Measurements from ENCODE around the gene GPBAR1. TPM values are rescaled to one million over a fixed set of nuclear protein-coding genes. Genes with fewer than 3 reads are reported as not detected.

The GPBAR1 gene
- total RNA-seq, 4 donors from 2014 or later, result 0.26 to 1.3 (median 0.31) TPM; not detected in 1

GRCh38 chr2:218224186-218224585, 36.6 kb upstream of the GPBAR1 start:
- TF ChIP-seq POLR2A (IDR thresholded peaks at IDR 0.05), result no peak
- TF ChIP-seq CTCF (IDR thresholded peaks at IDR 0.05), result no peak
- H3K4me1 ChIP-seq, result peaks cover 40 to 96% (median 73%) of the 10 kb centered on the region in 3 donors
- peaks cover 0 to 76% (median 34%) of the 10 kb centered on the region in 3 donors for H3K36me3 ChIP-seq

GRCh38 chr2:218226903-218227302, 33.9 kb upstream of the GPBAR1 start:
- Histone ChIP-seq H3K9me3 (no peaks in the 10 kb centered on the region), H3K27me3 (no peaks in the 10 kb centered on the region), H3K4me3 (no peak overlapping the region), H3K4me1 (peaks cover 26 to 94% (median 61%) of the 10 kb centered on the region in 3 donors), H3K27ac (no peak overlapping the region), H3K36me3 (peaks cover 4 to 90% (median 48%) of the 10 kb centered on the region in 3 donors)
- intact Hi-C loops (cut with DNase I), result no loop called here
- TF ChIP-seq POLR2A (IDR thresholded peaks at IDR 0.05), result no peak
- TF ChIP-seq CTCF (IDR thresholded peaks at IDR 0.05), result no peak
- DNase-seq, result no peak
- 72 to 78% methylated on average over 3 of the region's 3 CpGs for WGBS, 2 donors

More at GRCh38 chr2:218224186-218224585, 36.6 kb upstream of the GPBAR1 start:
- Histone ChIP-seq H3K9me3 (no peaks in the 10 kb centered on the region), H3K27me3 (no peaks in the 10 kb centered on the region), H3K4me3 (no peak overlapping the region), H3K27ac (no peak overlapping the region)
- no peak for DNase-seq
- intact Hi-C loops (cut with DNase I), result no loop called here
- 41 to 42% methylated on average over 1 of the region's 1 CpG for WGBS, 2 donors

DNA sequence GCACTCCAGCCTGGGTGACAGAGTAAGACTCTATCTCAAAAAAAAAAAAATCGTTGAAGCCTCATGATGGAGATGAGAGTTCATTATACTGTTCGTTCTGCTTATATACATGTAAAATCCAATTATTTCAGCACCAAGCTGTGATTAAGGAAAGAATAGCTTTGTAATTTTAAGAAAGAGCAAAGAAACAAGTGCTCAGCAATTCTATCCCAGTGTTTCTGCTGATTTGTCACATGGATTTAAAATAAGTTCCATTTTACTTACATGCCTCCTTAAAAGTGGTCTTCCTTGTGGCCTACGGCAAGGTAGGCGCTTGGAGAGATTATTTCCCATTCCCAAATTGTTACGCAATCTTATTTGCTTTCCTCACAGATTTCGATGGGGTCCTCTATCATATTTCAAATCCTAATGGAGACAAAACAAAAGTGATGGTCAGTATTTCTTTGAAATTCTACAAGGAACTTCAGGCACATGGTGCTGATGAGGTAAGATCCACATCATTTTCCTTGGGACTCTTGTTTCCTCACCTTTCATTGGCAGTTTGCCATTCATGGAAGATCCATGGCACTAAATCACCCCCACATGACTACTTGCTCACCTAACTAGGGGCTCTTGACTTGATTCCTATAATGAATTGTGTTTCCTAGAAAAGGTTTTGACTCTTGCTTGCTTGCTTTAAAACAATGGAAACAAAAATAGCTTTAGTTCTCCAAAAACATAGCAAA, 32.3 kb upstream of the GPBAR1 start:
- Histone ChIP-seq H3K9me3 (no peaks in the 10 kb centered on the region), H3K4me3 (no peak overlapping the region), H3K4me1 (peaks cover 17 to 77% (median 44%) of the 10 kb centered on the region in 3 donors), H3K27ac (peak overlapping the region; percentile 49 to 78 (median 68)), H3K36me3 (peaks cover 12 to 100% (median 61%) of the 10 kb centered on the region in 3 donors), H3K27me3 (no peaks in the 10 kb centered on the region)
- 72 to 79% methylated on average over 6 of the region's 6 CpGs for WGBS, 2 donors
- TF ChIP-seq POLR2A (IDR thresholded peaks at IDR 0.05) (no peak), CTCF (IDR thresholded peaks at IDR 0.05) (no peak)
- intact Hi-C loops (cut with DNase I), result no loop called here
- DNase-seq, result no peak

- TF ChIP-seq POLR2A (IDR thresholded peaks at IDR 0.05) (no peak), CTCF (IDR thresholded peaks at IDR 0.05) (no peak)
- Histone ChIP-seq H3K27ac (peak overlapping the region; percentile 49 to 78 (median 68)), H3K4me3 (no peak overlapping the region), H3K36me3 (peaks cover 12 to 100% (median 63%) of the 10 kb centered on the region in 3 donors), H3K9me3 (no peaks in the 10 kb centered on the region), H3K27me3 (no peaks in the 10 kb centered on the region), H3K4me1 (peaks cover 16 to 70% (median 37%) of the 10 kb centered on the region in 3 donors)
- intact Hi-C loops (cut with DNase I), result no loop called here
- no peak for DNase-seq
- WGBS, 2 donors, result 6 to 15% methylated on average over 3 of the region's 3 CpGs
Measured at GRCh38 chr2:218229239-218229638, 31.6 kb upstream of the GPBAR1 start.

- Histone ChIP-seq H3K4me3 (no peak overlapping the region), H3K4me1 (peaks cover 16 to 64% (median 34%) of the 10 kb centered on the region in 3 donors), H3K27ac (peak overlapping the region in 3 of 4 donors; percentile 49 to 78 (median 75)), H3K27me3 (no peaks in the 10 kb centered on the region), H3K9me3 (no peaks in the 10 kb centered on the region), H3K36me3 (peaks cover 14 to 100% (median 65%) of the 10 kb centered on the region in 3 donors)
- 37 to 46% methylated on average over 4 of the region's 4 CpGs for WGBS, 2 donors
- intact Hi-C loops (cut with DNase I), result no loop called here
- DNase-seq, result no peak
- TF ChIP-seq POLR2A (IDR thresholded peaks at IDR 0.05), result no peak
- no peak for TF ChIP-seq CTCF (IDR thresholded peaks at IDR 0.05)
Measured at GRCh38 chr2:218229851-218230250, 31.0 kb upstream of the GPBAR1 start.

All from esophagus squamous epithelium (tissue), 5 donors.